Dendritic cell treated with granulocyte-macrophage colony-stimulating factor and Interleukin-4, amounts not matched to agents 40 ng/mL and 50 ng/mL, for 4 days (primary cell): Measurements from ENCODE around the gene HHATL.
"Not testable (repeated sequence)": the region's sequence is repeated elsewhere in the genome, so short reads cannot be mapped to it uniquely, and the experiment has no call there.

Experiments used
- H3K27ac Mint-ChIP-seq: one replicate; pipeline ENCODE4 v1.8.0; 2022; ENCODE audit warnings: mild to moderate bottlenecking, mixed read lengths
- H3K27me3 Mint-ChIP-seq: one replicate; pipeline ENCODE4 v1.8.0; 2022; ENCODE audit warnings: mild to moderate bottlenecking, mixed read lengths
- H3K36me3 Mint-ChIP-seq: one replicate; pipeline ENCODE4 v1.8.0; 2022; ENCODE audit warnings: low read depth, mixed read lengths
- H3K4me1 Mint-ChIP-seq: one replicate; pipeline ENCODE4 v1.8.0; 2022; ENCODE audit warnings: low read depth, mixed read lengths
- H3K4me3 Mint-ChIP-seq: one replicate; pipeline ENCODE4 v1.8.0; 2022; ENCODE audit warnings: mild to moderate bottlenecking, moderate library complexity, mixed read lengths
- H3K9me3 Mint-ChIP-seq: one replicate; pipeline ENCODE4 v1.8.0; 2022; ENCODE audit warnings: mixed read lengths
- intact Hi-C: fragments of 100-400 bp; cut with micrococcal nuclease; formaldehyde crosslinking; loops from one replicate; pipeline ENCODE4 v1.15.0; 2022

HHATL gene

DNA sequence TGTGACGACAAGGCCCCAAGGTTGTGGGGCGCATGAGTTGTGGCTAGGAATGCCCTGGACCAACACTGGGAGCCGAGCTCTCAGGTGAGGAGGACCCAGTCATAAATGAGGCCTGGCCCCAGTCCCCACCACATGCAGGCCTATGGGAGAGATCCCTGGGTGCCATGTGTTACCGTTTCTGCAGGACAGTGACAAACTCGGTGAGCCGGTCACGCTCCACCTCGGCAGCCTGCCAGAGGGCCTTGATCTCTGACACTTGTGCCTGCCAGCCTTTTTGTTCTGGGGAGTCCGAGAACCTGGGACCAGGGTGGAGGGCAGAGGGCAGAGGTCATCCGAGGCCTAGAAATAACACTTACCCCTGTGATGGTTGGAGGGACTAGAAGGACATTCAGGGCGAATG lies 27.7 kb upstream of the HHATL start:
- H3K4me3 Mint-ChIP-seq, result no peak overlapping the region
- intact Hi-C loops, result no loop called here
- no peaks in the 10 kb centered on the region for H3K36me3 Mint-ChIP-seq

DNA sequence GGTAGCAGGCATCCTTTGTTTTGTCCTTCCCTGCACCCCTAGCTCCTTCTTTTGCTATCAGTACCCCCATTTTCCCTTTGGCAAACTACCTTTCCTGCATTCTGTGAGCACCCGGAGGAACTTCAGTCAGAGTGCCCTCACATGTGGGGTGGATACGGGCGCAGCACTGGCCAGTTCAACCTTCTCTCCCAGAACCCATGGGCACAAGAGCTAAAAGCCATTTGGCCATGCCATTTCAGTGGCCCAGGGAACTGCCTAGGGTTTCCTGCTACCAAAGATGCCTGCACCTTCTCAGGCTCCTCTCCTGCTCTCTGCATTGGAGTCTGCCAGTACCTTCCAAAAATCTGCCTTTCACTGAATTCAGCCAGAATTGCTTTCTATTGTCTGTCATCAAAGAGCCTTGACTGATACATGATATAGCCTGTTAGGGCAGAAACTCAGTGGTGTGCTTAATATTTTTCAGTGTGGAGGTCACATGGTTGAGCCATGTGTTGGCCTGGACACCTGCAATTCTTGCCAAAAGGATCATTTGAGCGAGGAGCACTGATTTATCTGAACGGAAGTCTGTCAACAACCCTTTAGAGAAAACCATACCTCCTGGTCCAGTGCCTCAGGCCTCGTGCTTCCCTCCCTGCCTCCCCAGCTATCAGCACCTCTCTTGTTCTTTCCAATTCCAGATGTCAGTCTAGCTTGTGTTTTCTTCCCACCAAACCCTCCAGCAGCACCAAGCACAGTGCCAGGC lies 27.0 kb upstream of the HHATL start:
- Mint-ChIP-seq H3K36me3 (no peaks in the 10 kb centered on the region), H3K27ac (no peak overlapping the region)
- intact Hi-C loops, result no loop called here

More for the DNA sequence above, 27.7 kb upstream of the HHATL start:
- Mint-ChIP-seq H3K4me1 (peaks cover 5% of the 10 kb centered on the region), H3K27ac (no peak overlapping the region), H3K27me3 (no peaks in the 10 kb centered on the region), H3K9me3 (no peaks in the 10 kb centered on the region)

DNA sequence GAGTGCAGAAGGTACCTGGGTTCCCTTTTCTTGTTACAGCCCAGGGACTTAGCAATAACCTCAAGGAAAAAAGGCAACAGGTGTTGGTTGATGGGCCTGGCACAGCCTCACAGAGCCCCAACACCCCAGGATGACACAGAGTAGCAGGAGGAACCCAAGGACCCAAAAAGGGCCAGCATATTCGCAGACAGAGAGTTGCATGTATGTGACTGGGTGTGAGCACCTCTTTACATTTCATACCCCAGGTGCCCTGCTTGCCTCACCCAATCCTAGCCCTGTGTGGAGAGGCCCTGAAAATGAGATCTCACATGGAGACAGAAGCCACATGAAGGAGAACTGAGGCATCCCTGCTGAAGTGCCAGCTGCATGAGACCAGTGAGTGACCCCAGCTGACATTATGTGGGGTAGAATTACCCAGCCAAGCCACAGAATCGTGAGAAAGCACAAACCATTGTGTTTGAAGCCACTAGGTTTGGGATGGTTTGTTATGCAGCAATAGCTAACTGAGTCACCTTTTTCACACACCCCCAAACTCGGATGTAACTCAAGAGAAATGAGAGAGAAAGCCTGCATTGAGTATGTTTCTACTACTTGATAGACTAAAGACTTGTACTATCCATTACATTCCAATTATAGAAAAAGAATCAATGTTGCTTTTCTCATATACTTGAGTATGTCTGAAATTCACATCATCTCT lies 26.2 kb upstream of the HHATL start:
- peaks cover 5% of the 10 kb centered on the region for H3K4me1 Mint-ChIP-seq

More for the DNA sequence above, 27.0 kb upstream of the HHATL start:
- H3K4me1 Mint-ChIP-seq, result peaks cover 5% of the 10 kb centered on the region
- H3K9me3 Mint-ChIP-seq, result no peaks in the 10 kb centered on the region
- no peaks in the 10 kb centered on the region for H3K27me3 Mint-ChIP-seq
- H3K4me3 Mint-ChIP-seq, result no peak overlapping the region

DNA sequence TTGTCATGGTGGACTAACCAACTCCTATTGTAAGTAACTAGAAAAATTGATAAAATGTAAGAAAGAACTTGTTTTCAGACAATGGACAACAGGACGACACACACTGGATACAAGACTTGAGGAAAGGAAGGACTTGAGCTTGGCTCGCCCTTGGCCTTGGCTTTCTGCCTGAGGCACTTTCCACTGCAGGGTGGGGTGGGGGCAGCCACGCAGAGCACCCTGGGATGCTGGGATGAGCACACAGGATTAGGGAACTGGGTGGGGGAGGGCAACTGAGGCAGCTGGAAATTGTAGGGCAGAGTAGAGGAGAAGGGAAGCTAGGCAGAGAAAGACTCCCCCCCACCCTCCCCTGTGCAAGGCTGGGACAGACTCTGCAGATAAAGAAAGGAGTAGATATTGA lies 25.5 kb upstream of the HHATL start:
- H3K4me1 Mint-ChIP-seq, result peaks cover 5% of the 10 kb centered on the region
- no peaks in the 10 kb centered on the region for H3K36me3 Mint-ChIP-seq
- no peaks in the 10 kb centered on the region for H3K27me3 Mint-ChIP-seq
- H3K4me3 Mint-ChIP-seq, result no peak overlapping the region
- no peaks in the 10 kb centered on the region for H3K9me3 Mint-ChIP-seq
- H3K27ac Mint-ChIP-seq, result no peak overlapping the region
- intact Hi-C loops, result no loop called here

More for the DNA sequence above, 26.2 kb upstream of the HHATL start:
- Mint-ChIP-seq H3K27me3 (no peaks in the 10 kb centered on the region), H3K4me3 (no peak overlapping the region), H3K27ac (no peak overlapping the region), H3K36me3 (no peaks in the 10 kb centered on the region), H3K9me3 (no peaks in the 10 kb centered on the region)
- intact Hi-C loops, result no loop called here

DNA sequence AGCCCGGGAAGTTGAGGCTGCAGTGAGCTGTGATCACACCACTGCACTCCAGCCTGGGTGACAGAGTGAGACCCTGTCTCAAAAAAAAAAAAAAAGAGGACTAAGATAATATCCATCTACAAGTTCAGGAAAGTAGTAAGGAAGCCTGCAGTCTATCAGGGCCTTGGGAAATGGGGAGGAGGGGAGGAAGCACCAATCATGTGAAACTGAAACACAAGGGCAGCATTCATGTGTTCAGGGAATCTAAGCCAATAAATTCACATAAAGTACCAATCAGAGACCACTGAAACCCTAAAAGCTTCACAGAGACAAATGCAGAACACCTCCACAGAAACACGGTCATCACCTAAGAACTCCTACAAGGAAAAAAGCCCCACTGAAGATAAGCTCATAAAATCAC lies 22.9 kb upstream of the HHATL start:
- Mint-ChIP-seq H3K4me1 (peaks cover 7% of the 10 kb centered on the region), H3K36me3 (no peaks in the 10 kb centered on the region), H3K27me3 (no peaks in the 10 kb centered on the region), H3K9me3 (no peaks in the 10 kb centered on the region), H3K27ac (no peak overlapping the region), H3K4me3 (no peak overlapping the region)
- intact Hi-C loops, result no loop called here

DNA sequence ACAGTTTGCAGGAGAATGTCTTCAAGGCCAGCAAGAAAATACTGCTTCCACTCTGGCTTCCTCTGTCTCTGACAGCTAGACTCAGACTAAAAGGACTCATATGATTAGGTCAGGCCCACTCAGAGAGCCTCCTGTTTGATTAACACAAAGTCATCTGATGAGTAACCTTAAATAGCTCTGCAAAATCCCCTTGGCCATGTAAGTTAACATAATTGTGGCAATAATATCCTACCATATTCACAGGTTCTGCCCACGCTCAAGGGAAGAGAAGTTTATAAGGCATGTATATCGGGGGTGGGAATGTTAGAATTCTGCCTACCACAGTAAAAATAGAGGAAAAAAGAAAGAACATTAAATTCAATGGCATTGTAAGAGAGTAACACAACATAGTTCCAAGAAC lies 20.6 kb upstream of the HHATL start:
- H3K36me3 Mint-ChIP-seq, result no peaks in the 10 kb centered on the region

DNA sequence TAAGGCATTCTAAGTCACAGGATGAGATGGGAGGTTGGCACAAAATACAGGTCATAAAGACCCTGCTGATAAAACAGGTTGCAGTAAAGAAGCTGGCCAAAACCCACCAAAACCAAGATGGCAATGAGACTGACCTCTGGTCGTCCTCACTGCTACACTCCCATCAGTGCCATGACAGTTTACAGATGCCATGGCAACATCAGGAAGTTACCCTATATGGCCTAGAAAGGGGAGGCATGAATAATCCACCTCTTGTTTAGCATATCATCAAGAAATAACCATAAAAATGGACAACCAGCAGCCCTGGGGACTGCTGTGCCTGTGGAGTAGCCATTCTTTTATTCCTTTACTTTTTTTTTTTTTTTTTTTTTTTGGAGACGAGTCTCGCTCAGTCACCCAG lies 19.8 kb upstream of the HHATL start:
- not testable (repeated sequence) for H3K4me3 Mint-ChIP-seq, H3K27me3 Mint-ChIP-seq
- peaks cover 19% of the 10 kb centered on the region for H3K4me1 Mint-ChIP-seq

More for the DNA sequence above, 20.6 kb upstream of the HHATL start:
- peaks cover 16% of the 10 kb centered on the region for H3K4me1 Mint-ChIP-seq
- H3K27ac Mint-ChIP-seq, result no peak overlapping the region
- H3K4me3 Mint-ChIP-seq, result no peak overlapping the region
- no peaks in the 10 kb centered on the region for H3K27me3 Mint-ChIP-seq
- intact Hi-C loops, result no loop called here
- no peaks in the 10 kb centered on the region for H3K9me3 Mint-ChIP-seq

DNA sequence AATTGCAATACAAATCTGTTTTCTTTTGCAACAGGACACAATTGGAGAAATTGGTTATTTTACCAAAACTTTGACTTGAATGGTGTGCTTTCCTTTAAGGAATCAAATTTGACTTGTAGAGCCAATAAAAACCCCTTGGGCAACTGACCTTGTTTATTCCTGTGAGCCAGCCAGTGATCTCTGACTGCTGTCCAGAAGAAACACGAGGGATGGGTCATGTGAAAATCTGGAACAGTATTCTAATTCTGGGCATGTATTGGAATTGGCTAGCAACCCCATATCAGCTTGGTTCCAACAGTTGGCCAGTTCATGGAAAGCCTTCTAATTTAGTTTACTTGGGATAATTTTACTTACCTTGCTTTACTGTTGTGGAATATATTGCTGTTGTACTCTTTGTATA lies 19.1 kb upstream of the HHATL start:
- intact Hi-C loops, result no loop called here
- H3K27ac Mint-ChIP-seq, result no peak overlapping the region

More for the DNA sequence above, 19.8 kb upstream of the HHATL start:
- H3K27ac Mint-ChIP-seq, H3K36me3 Mint-ChIP-seq, H3K9me3 Mint-ChIP-seq, intact Hi-C loops: not testable (repeated sequence)

DNA sequence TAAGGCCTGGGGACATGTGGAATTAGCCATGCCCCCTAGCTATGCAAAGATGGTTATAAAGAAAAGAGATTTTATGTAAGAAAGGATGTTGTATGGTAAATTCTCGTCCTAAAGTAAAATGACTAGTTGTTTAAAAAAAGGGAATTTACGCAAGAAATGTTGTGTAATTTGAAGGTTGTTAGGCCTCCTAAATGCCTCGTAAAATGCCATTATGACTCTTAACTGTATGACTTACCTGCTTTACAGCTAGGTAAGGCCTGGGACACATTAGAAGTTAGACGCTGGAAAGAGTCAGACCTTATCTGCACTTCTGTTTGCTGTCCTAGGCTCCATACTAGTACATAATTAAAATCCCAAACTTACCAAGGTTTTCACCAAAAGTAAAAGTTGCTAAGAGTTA lies 17.5 kb upstream of the HHATL start:
- Mint-ChIP-seq H3K4me1 (peaks cover 27% of the 10 kb centered on the region), H3K27me3 (no peaks in the 10 kb centered on the region), H3K9me3 (no peaks in the 10 kb centered on the region), H3K4me3 (no peak overlapping the region), H3K27ac (no peak overlapping the region), H3K36me3 (no peaks in the 10 kb centered on the region)
- intact Hi-C loops, result no loop called here

More for the DNA sequence above, 19.1 kb upstream of the HHATL start:
- H3K9me3 Mint-ChIP-seq, result no peaks in the 10 kb centered on the region
- no peaks in the 10 kb centered on the region for H3K36me3 Mint-ChIP-seq
- H3K4me3 Mint-ChIP-seq, result no peak overlapping the region
- no peaks in the 10 kb centered on the region for H3K27me3 Mint-ChIP-seq
- H3K4me1 Mint-ChIP-seq, result peaks cover 26% of the 10 kb centered on the region

DNA sequence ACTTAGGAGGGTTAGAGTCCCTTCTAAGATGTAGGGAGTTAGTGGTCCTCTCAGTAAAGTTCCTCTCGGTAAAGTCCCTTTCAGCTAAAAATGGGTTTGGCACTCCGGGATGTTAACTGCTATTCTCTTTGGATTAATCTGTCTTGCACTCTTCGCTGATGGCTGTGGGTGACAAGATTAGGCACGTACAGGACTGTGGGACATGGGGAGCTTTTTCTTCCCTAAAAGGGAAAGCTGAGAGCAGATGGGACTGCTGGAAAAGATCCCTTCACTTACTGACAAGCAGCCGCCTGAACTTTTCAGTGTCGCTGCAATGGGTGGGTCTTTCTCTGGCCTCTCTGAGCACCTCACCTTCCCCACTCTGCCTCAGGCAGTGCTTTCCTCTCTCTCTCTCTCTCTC lies 16.4 kb upstream of the HHATL start:
- Mint-ChIP-seq H3K27ac (no peak overlapping the region), H3K27me3 (no peaks in the 10 kb centered on the region), H3K4me3 (no peak overlapping the region), H3K36me3 (no peaks in the 10 kb centered on the region), H3K4me1 (peaks cover 27% of the 10 kb centered on the region), H3K9me3 (no peaks in the 10 kb centered on the region)
- intact Hi-C loops, result no loop called here

DNA sequence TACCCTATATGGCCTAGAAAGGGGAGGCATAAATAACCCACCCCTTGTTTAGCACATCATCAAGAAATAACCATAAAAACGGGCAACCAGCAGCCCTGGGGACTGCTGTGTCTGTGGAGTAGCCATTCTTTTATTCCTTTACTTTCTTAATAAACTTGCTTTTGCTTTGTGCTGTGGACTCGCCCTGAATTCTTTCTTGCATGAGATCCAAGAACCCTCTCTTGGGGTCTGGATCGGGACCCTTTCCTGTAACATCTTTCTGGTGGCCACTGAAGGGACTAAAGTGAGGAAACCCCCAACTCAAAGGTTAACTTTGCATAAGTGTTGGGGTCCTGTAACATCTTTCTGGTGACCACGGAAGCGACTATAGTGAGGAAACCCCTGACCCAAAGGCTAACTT lies 15.7 kb upstream of the HHATL start:
- intact Hi-C loops, result no loop called here
- Mint-ChIP-seq H3K9me3 (no peaks in the 10 kb centered on the region), H3K36me3 (no peaks in the 10 kb centered on the region), H3K4me3 (no peak overlapping the region), H3K27me3 (no peaks in the 10 kb centered on the region), H3K4me1 (peaks cover 27% of the 10 kb centered on the region), H3K27ac (no peak overlapping the region)

DNA sequence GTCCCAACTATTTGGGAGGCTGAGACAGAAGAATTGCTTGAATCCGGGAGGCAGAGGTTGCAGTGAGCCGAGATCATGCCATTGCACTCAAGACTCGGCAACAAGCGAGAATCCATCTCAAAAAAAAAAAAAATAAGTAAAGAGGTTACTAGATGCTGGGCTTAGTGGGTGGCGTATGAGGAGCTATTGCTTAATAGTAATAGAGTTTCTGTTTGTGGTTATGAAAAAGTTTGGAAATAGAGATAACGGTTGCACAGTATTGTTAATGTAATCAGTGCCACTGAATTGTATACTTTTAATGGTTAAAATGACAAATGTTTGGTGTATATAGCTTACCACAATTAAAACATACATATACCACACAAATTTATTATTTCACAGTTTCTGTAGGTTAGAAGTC lies 14.7 kb upstream of the HHATL start:
- Mint-ChIP-seq H3K27me3 (no peaks in the 10 kb centered on the region), H3K36me3 (no peaks in the 10 kb centered on the region), H3K4me1 (peaks cover 37% of the 10 kb centered on the region), H3K9me3 (no peaks in the 10 kb centered on the region), H3K27ac (no peak overlapping the region), H3K4me3 (no peak overlapping the region)
- intact Hi-C loops, result no loop called here

DNA sequence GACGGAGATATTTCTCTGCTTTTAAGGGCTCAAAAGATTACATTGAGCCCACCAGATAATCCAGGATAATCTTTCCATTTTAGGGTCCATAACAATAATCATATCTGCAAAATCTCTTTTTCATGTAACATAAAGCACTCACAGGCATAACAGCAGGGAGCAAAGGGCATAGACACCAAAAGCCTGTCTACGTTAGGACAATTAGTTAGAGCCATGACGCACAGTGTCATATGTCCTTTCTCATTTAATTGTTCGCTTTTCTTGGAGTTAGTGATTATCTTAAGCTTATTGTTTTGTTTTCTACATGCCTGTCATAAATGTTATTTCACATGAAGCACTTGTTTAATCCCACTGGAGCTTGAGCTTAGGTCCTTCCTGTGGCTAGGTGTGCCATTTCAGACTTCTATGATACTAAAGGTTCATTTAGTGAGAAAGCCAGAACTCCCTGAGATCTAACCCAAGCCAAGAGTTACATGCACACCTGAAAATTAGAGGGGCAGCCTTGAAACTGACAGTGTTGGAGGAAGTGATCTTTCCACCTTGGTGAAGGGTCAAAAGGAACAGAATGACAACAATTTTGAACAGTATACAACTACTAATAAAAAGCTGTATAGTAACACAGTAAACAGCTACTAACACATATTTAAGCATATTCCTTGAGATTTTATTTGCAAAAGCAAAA lies 11.7 kb upstream of the HHATL start:
- Mint-ChIP-seq H3K27ac (no peak overlapping the region), H3K9me3 (no peaks in the 10 kb centered on the region), H3K36me3 (no peaks in the 10 kb centered on the region), H3K27me3 (no peaks in the 10 kb centered on the region), H3K4me1 (peaks cover 29% of the 10 kb centered on the region), H3K4me3 (no peak overlapping the region)
- intact Hi-C loops, result no loop called here

DNA sequence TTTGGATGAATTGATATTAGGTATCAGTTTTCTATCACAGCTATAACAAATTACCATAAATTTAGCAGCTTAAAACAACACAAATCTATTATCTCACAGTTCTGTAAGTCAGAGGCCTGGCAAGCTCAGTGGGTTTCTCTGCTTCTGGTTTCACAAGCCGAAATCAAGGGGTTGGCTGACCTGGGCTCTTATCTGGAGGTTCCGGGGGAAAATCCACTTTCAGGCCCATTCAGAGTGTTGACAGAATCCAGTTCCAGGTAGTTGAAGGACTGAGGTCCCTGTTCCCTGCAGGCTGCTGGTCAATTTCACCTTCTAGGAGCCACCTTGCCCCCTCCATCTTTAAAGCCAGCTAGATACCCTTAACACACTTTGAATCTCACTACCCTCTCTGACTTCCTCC lies 11.1 kb upstream of the HHATL start:
- no peaks in the 10 kb centered on the region for H3K27me3 Mint-ChIP-seq
- no peaks in the 10 kb centered on the region for H3K9me3 Mint-ChIP-seq
- no peak overlapping the region for H3K27ac Mint-ChIP-seq
- H3K4me3 Mint-ChIP-seq, result no peak overlapping the region
- H3K36me3 Mint-ChIP-seq, result no peaks in the 10 kb centered on the region
- intact Hi-C loops, result no loop called here
- peaks cover 25% of the 10 kb centered on the region for H3K4me1 Mint-ChIP-seq
